ENCODE measurements around the gene ANKRD44.

- TF ChIP-seq ZNF274 (IDR thresholded peaks at IDR 0.05; ENCODE audit: low read depth, low read length) (no peak), YY1 (IDR thresholded peaks at IDR 0.05; ENCODE audit: insufficient read depth, insufficient read length) (no peak)
Observed at GRCh38 chr2:196956069-196956468, 354.5 kb downstream of the ANKRD44 start.
